HG02970 (cell line): Measurements from ENCODE around the gene IL17D.
"Not testable (repeated sequence)": the region's sequence is repeated elsewhere in the genome, so short reads cannot be mapped to it uniquely, and the experiment has no call there.

ENCODE experiments used
- ATAC-seq: cut with Tn5 transposase; IDR thresholded peaks from one replicate; pipeline ENCODE4 v1.9.1; 2021; ENCODE audit warnings: mild to moderate bottlenecking, moderate library complexity, moderate number of reproducible peaks; ENCODE audit not compliant: unreplicated experiment, low FRiP score

IL17D gene, protein sequence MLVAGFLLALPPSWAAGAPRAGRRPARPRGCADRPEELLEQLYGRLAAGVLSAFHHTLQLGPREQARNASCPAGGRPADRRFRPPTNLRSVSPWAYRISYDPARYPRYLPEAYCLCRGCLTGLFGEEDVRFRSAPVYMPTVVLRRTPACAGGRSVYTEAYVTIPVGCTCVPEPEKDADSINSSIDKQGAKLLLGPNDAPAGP

DNA sequence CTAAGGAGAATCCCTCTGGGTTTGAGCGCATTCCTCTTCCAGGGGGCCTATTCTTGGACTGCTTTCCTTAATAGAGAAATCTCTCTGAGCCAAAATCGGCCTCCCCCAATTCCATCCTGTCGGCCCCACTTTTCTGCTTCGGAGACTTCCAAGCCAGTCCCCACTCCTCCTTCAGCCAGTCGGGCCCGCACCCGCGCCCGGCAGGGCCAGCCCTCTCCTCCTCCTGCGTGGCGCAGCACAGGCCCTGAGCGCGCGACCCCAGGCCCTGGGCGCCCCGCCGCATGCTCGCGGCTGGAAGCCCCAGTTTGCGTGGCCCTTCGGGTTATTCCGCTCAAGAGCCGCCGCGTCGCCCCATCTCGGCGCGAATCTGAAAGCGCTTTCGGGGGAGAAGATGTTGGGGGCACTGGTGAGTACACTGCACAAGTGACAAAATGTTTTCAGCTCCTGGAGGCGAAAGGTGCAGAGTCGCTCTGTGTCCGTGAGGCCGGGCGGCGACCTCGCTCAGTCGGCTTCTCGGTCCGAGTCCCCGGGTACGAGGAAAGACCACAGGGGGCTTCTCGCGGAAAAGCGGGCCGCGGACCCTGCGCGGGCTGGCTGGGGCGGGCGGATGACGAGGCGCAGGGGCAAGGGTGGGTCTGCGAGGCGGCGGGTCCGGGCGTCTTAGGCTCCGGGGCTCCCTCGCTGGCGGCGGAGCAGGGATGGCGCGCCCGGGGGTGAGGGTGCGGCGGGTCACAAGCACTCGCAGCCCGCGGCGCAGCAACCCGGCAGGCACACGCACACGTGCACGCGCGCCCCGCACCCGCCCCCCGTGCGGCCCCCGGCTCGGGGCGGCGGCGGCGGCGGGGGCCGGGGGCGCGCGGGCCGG is at the start of gene IL17D:
IL17D (plus strand) TSS at position 785 of the 865 bp plus-strand sequence. CDS start 303 bp downstream, outside the sequence.
- peak; percentile 12 for ATAC-seq

GRCh38 chr13:20654156-20654555 is 49.3 kb upstream of the IL17D start:
- no peak for ATAC-seq

GRCh38 chr13:20658451-20659040 is 45.0 kb upstream of the IL17D start:
- ATAC-seq = no peak

- no peak for ATAC-seq
Measured at GRCh38 chr13:20664351-20664750, 39.1 kb upstream of the IL17D start.

- no peak for ATAC-seq
Measured at GRCh38 chr13:20666948-20667347, 36.6 kb upstream of the IL17D start.

DNA sequence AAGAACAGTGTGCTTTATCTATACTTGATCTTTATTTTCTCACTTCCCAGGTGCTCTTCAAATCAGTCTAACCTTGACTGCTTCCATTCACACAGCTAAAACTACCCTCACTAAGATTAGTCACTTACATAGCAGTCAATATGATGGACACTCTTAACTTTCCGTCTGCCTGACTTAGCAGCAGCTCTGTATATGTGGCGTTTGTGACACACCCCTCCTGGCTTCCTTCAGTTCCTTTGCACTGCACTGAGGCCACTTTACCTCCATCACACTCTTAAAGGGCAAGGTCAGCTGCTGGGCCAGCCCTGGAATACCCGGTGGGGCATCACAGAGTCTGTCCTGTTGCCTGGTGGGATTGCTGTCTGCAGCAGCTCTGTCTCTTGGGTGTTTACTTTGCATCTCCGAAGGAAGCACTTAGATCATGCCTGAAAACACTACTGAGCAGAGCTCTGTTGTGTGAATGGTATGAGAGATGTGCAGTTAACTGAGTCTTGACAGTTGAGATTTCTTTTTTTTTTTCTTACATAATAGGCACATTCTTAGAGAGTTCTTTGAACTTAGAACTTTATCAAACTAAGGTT is 35.6 kb upstream of the IL17D start:
- ATAC-seq = no peak

- ATAC-seq = no peak
Measured at GRCh38 chr13:20669162-20669561, 34.3 kb upstream of the IL17D start.

GRCh38 chr13:20671789-20672188 is 31.7 kb upstream of the IL17D start:
- ATAC-seq = no peak

- no peak for ATAC-seq
Measured at GRCh38 chr13:20672772-20673171, 30.7 kb upstream of the IL17D start.

- ATAC-seq = no peak
Measured at GRCh38 chr13:20673715-20674114, 29.8 kb upstream of the IL17D start.

DNA sequence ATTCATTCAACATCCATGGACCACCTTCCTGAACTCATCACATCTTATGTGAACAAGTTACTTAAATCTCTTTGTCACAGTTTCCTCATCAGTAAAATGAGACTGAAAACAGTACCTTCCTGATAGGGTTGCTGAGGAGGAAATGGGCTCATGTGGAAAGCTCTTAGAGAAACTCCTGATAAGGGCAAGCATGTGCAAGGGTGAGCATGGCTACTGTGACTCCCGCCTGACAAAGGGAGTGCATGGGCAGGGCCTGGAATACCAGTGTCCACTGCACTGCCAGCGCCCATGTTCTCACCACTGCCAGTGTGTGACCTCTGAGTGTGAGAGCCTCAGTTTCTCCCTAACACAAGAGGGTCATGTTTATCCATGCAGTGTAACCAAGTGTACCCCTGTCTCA is 27.3 kb upstream of the IL17D start:
- no peak for ATAC-seq

DNA sequence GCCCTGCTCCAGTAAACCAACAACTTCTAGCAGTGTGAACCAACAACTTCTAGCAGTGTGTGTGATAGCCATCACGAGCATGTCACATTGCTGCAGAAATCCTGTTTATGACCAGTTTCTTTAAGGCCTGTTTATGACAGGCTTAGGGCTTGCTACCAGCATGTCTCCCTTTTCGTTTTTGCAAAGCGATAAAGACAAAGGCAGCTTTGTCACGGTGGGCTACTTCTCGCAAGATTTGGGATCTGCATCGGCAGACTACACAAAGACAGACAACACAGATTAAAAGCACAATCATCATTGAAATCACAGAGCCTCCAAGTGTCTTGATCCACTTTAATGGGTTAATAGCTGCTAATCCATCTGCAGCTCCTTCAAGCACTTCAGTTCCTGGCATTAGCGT is 24.9 kb upstream of the IL17D start:
- ATAC-seq = not testable (repeated sequence)

- ATAC-seq = no peak
Measured at GRCh38 chr13:20679879-20680278, 23.6 kb upstream of the IL17D start.

DNA sequence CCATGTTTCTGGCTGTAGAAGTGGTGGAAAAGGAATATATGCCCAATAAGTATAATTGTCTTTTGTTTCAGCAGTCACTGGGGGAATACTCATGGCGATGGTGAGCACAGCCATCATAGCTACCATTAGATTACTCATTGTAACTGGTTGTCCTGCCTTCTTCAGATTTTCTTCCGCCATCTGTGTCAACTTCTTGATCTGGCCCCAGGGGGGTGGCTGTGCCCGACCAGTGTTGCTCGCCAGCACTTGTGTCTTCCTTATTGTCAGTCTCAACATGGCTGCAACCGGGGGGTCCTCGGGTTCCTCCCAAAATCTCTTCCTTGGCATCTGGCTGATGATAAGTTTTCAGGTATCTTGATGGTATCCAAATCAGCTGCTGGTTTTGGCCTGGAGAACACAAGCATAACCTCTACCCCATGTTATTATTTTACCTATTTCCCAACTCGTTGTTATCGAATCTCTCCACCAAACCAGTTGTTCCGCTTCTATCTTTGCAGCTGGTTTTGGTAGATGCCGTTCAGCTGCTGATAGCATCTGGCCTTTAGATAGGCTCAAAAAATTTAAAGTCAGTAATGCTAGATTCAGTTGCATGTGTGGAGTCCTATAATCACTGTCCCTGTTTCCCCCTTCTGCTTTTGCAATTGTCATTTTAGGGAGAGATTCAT is 23.0 kb upstream of the IL17D start:
- no peak for ATAC-seq

- ATAC-seq = not testable (repeated sequence)
Measured at GRCh38 chr13:20681481-20681880, 22.0 kb upstream of the IL17D start.

- no peak for ATAC-seq
Measured at GRCh38 chr13:20682061-20682460, 21.4 kb upstream of the IL17D start.

- no peak for ATAC-seq
Measured at GRCh38 chr13:20684041-20684440, 19.5 kb upstream of the IL17D start.

DNA sequence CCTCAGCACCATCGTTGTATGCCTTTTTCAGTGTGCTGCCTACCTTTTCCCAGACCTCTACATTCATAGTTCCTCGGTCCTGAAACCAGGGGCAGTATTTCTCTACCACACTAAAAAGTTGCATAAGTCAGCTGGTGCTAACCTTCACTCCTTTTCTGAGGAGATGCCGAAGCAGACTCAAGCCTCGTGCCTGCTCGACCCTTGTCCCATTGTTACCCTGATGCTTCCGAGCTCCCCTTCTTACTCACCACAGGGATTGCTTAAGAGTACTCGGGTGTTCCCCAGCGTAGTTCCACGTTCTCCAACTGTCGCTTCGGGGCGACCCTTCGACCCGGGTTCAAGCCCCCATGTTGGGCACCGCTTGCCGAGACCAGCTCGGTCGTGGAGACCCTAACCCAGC is 19.0 kb upstream of the IL17D start:
- no peak for ATAC-seq

- ATAC-seq = no peak
Measured at GRCh38 chr13:20685092-20685491, 18.4 kb upstream of the IL17D start.

- no peak for ATAC-seq
Measured at GRCh38 chr13:20686167-20686566, 17.3 kb upstream of the IL17D start.
